HuH-7.5 (cell line): ENCODE measurements around the gene BOLA3.
"Not testable (repeated sequence)": the region's sequence is repeated elsewhere in the genome, so short reads cannot be mapped to it uniquely, and the experiment has no call there.

Experiments used
- DNase-seq: peaks from one replicate; pipeline ENCODE4 v3.0.0; 2011; ENCODE audit warnings: low spot score

Gene BOLA3, protein sequence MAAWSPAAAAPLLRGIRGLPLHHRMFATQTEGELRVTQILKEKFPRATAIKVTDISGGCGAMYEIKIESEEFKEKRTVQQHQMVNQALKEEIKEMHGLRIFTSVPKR

DNA sequence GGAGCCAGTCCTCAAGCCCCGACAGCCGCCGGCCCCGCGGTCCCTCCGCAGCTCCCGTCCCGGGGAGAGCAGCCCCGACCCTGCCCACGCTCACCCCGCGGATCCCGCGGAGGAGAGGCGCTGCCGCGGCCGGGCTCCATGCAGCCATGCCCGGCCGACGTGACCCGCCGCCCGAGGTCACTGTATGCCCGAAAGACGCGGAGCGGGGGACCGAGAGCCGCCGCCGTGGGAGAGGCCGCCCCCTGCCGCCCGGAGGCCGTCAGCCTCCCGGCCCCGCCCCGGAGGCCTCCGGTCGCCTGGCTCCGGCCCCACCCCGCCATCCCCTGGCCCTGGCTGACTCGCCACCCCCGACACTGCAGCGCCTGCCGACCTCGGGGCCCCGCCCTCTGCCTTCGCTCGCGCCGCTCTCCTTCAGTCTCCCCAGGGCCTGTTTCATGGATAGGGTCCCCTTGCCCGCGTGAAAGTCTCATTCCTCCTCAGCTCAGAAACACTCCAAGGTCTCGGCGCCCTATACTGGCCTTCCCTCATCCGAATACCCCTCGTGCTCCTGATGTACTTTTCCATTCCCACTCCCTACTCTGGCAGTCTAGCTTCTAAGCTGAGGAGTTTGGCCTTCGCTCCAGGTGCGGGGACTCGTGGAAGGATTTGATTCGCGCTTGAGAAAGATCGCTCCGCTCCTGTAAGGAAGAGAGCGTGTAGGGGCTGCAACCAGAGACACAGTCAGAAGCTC is at the start of gene BOLA3:
BOLA3 (minus strand) TSS at position 186 of the 730 bp plus-strand sequence; CDS start at position 148, 38 bp downstream.
- DNase-seq, result peak; percentile 92

DNA sequence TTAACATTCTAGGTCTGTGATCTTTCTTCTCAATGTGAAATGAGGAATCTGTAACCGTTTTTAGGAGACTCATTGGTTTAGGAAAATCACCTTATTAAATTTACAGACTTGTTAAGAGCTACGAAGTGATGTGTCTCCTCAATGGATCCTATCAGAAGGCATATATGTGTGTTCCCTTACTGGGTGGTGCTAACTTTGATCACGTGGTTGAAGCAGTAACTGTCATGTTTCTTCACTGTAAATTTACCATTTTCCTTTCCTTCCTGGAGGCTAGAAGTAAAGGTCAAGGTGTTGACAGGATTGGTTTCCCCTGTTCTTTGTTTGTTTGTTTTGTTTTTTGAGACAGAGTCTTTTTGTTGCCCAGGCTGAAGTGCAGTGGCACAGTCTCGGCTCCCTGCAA is 49.3 kb upstream of the BOLA3 start:
- DNase-seq, result no peak

DNA sequence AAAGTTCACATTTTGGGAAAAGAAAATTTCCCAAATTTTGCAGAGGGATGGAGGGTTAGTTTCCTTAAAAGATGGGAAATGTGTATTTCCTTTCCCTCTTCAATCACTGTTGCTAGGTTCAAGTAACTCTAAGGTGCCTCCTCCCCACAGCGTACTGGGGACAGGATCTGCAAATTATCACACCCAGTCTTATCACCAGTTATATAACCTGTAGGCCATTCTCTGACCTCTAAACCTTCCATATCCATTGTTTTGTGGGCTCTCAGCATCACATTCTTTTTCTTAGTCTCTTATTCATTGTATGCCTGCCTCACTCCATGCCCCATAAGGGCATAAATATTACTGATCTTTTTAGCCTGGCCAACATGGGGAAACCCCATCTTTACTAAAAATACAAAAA is 47.1 kb upstream of the BOLA3 start:
- DNase-seq, result no peak

DNA sequence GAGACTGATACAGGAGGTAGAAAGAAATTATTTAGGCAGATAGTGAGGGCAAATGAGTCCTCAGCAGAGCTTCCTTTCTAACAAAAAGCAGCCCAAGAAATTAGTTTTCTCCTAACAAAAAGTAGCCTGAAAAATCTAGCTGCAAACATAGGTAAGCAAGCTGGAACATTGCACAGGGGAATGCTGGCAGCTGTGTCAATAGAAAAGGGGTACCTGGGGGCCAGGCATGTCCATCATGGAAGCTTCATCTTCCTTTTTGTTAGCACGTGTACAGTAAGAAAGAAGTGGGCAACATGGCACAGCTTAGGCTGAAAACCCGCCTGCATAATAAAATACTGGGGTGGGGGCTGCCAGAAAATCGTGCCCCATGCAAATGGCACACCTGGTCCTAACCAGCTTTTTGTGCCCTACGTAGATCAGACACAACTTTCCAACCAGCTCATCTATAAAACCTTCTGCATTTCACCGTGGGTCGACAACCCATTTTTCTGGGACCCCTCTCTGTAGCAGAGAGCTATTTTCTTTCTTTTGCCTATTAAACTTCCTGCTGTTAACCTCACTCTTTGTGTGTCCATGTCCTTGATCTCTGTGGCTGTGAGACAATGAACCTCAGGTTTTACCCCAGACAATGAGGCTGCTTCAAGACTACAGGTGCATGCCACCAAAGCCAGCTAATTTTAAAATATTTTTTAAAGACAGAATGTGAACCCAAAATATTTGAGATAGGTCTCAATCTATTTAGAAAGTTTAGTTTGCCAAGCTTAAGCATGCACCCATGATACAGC is 44.1 kb upstream of the BOLA3 start:
- no peak for DNase-seq

GRCh38 chr2:74188696-74189095 is 41.0 kb upstream of the BOLA3 start:
- no peak for DNase-seq

DNA sequence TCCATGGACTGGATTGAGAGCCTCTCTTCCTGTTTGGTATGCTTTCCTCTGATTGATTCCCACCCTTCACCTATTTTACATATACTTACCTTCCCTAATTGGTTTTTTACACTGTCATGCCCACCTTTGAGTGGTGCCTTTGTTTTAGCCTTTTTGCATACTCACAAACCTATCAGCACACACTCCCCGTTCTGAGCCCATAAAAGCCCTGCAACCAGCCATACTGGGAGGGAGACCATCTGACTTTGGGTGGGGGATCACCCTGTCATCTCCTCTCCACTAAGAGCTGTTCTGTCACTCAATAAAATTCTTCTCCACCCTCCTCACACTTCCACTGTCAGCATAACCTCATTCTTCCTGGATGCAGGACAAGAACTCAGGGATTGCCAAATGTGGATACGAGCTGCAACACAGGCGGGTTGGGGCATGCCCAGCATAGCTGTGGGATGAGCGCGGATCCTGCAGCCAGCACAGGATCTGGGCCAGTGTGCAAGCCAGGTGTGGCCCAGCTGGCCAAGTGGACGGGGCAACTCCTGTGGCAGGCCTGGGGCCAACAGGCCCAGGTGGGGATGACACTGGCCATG is 40.4 kb upstream of the BOLA3 start:
- DNase-seq, result no peak

GRCh38 chr2:74186706-74187105 is 39.0 kb upstream of the BOLA3 start:
- not testable (repeated sequence) for DNase-seq

DNA sequence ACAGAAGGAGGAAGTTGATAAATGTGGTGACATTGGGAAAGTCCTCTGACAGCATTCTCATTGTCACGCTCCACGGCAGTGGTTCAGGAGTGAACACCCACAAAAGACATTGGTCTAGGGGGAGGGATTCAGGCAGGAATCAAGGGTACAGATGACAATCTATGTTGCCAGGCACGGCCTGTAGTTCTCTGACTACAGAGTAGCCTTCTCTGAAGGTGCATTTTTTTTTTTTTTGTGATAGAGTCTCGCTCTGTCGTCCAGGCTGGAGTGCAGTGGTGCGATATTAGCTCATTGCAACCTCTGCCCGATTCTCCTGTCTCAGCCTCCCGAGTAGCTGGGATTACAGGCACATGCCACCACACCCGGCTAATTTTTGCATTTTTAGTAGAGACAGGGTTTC is 38.3 kb upstream of the BOLA3 start:
- DNase-seq, result no peak

- no peak for DNase-seq
These were observed 36.2 kb upstream of the BOLA3 start for GRCh38 chr2:74183878-74184277.

- DNase-seq, result no peak
These were observed 34.0 kb upstream of the BOLA3 start for GRCh38 chr2:74181739-74182138.

DNA sequence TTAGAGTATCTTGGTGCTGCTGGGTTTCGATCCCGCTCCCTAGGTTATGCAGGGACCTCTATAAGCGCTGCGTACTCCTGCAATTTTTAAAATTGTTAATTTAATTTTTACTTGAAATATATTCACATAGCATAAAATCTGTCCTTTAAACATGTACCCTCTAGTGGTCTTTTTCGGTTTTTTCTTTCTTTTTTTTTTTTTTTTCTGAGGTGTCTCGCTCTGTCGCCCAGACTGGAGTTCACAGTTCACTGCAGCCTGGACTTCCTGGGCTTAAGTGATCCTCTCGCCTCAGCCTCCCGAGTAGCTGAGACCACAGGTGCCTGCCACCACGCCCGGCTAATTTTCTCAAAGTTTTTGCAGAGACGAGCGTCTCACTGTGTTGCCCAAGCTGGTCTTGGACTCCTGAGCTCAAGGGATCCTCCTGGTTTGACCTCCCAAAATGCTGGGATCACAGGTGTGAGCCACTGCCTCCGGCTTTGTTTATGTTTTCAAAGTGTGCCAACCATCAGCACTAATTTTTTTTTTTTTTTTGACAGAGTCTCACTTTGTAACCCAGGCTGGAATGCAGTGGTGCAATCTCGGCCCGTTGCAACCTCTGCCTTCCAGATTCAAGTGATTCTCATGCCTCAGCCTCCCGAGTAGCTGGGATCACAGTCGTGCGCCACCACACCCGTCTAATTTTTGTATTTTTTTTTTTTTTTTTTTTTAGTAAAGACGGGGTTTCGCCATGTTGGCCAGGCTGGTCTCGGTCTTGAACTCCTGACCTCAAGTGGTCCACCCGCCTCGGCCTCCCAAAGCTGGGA is 31.6 kb upstream of the BOLA3 start:
- DNase-seq, result no peak

- peak; percentile 90 for DNase-seq
These were observed 30.7 kb upstream of the BOLA3 start, which contains the start of gene MOB1A for GRCh38 chr2:74178211-74179062. MOB1A (minus strand) TSS chr2:74178879; CDS start chr2:74178674, 205 bp downstream.

- no peak for DNase-seq
These were observed 30.0 kb upstream of the BOLA3 start for GRCh38 chr2:74177696-74178095.

- DNase-seq, result no peak
These were observed 27.2 kb upstream of the BOLA3 start for GRCh38 chr2:74174909-74175308.

GRCh38 chr2:74168739-74169138 is 21.0 kb upstream of the BOLA3 start:
- DNase-seq, result no peak

DNA sequence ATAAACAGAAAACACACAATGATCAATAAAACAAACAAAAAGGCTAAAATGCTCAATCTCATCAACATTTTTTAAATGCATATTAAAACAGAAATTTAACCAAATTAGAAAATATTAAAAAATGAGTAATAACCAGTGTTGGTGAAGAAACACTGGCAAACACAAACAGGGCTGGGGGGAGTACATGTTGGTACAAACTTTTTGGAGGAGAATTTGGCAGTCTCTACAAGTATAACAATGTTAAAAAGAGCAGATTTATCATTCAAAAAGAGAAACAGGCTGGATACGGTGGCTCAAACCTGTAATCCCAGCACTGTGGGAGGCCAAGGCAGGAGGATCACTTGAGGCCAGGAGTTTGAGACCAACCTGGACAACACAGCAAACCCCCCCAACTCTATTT is 17.0 kb upstream of the BOLA3 start:
- no peak for DNase-seq

- no peak for DNase-seq
These were observed 15.2 kb upstream of the BOLA3 start for GRCh38 chr2:74162951-74163350.

DNA sequence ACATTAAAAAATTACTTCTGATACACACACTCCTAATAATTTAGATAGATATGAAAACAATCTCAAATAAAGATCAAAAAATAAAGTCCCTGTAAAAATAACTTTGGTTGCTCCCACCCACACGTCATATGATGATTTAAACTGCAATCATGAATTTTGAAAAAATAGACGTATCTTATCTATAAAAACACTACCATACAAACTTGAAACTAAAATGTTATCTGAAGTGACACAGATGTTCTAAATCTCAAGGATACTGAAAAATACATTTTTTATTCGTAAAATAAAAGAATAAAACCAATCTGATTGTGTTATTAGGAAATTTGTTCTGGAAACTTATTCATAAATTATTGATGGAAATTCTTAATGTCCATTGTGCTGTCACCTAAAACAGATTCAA is 8.1 kb upstream of the BOLA3 start:
- DNase-seq, result no peak

GRCh38 chr2:74152954-74153353 is 5.2 kb upstream of the BOLA3 start:
- DNase-seq, result no peak

DNA sequence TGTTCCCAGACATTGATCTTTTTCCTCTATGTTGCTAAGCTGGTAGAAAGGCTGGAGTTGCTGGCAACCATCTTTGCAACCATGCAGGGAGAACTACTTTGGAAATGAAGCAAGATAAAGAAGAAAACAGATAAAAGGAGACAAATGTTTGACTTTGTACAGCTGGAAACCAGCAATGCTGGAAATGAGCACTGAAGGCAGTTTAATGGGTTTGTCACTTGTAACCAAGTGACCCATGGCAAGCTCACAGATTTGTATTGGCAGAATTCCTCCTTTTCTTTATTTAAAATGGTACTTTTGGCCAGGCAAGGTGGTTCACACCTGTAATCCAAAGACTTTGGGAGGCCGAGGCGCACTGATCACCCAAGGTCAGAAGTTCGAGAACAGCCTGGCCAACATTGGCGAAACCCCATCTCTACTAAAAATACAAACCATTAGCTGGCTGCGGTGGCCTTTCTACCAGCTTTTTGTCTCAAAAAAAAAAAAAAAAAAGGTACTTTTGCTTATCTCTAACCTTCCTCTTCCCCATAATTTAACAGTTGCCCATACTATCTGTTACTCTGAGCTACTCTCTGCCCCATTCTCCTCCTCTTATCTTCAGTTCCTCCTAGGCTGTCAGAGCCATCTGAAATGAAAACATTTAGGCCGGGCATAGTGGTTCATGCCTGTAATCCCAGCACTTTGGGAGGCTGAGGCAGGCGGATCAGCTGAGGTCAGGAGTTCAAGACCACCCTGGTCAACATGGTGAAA is 2.0 kb upstream of the BOLA3 start:
- DNase-seq, result no peak

- no peak for DNase-seq
These were observed 1.5 kb upstream of the BOLA3 start for GRCh38 chr2:74149247-74149525.
